Stomach smooth muscle (tissue), 2 donors: ENCODE measurements around the gene ATG14.

Source experiments
- H3K27ac ChIP-seq: one replicate; pipeline ENCODE4 v1.7.0; 2013; ENCODE audit warnings: mild to moderate bottlenecking, low read length, inconsistent platforms
- H3K27me3 ChIP-seq, 2 donors: one replicate each; pipeline ENCODE4 v1.7.0; 2013; ENCODE audit warnings: low read length in 2 of 2; ENCODE audit not compliant: insufficient read depth in 2 of 2, control insufficient read depth in 1 of 2
- H3K36me3 ChIP-seq, 2 donors: one replicate each; pipeline ENCODE4 v1.7.0; 2013; ENCODE audit warnings: low read length in 2 of 2; ENCODE audit not compliant: control insufficient read depth in 2 of 2, insufficient read depth in 2 of 2
- H3K4me1 ChIP-seq: one replicate; pipeline ENCODE4 v1.7.0; 2013; ENCODE audit warnings: low read length; ENCODE audit not compliant: control insufficient read depth, insufficient read depth
- H3K4me3 ChIP-seq, 2 donors: one replicate each; pipeline ENCODE4 v1.7.0; 2013; ENCODE audit warnings: low read length in 2 of 2
- H3K9ac ChIP-seq, 2 donors: one replicate each; pipeline ENCODE4 v1.7.0; 2013; ENCODE audit warnings: low read length in 2 of 2, mild to moderate bottlenecking in 1 of 2
- H3K9me3 ChIP-seq, 2 donors: one replicate each; pipeline ENCODE4 v1.7.0; 2013; ENCODE audit warnings: low read length in 2 of 2; ENCODE audit not compliant: control insufficient read depth in 2 of 2
- donor health status: healthy.
- donor health status: Pancreatic carcinoma.

ATG14 gene

GRCh38 chr14:55339770-55340169 lies 71.9 kb downstream of the ATG14 start:
- no peaks in the 10 kb centered on the region for H3K9me3 ChIP-seq

GRCh38 chr14:55336691-55337090 lies 74.9 kb downstream of the ATG14 start:
- Histone ChIP-seq H3K27ac (no peak overlapping the region), H3K36me3 (no peaks in the 10 kb centered on the region), H3K27me3 (no peaks in the 10 kb centered on the region), H3K9ac (no peak overlapping the region), H3K4me3 (no peak overlapping the region), H3K9me3 (no peaks in the 10 kb centered on the region), H3K4me1 (peaks cover 5% of the 10 kb centered on the region)

More at GRCh38 chr14:55339770-55340169, 71.9 kb downstream of the ATG14 start:
- Histone ChIP-seq H3K27me3 (no peaks in the 10 kb centered on the region), H3K4me3 (no peak overlapping the region), H3K9ac (no peak overlapping the region), H3K27ac (no peak overlapping the region), H3K4me1 (no peaks in the 10 kb centered on the region), H3K36me3 (no peaks in the 10 kb centered on the region)

GRCh38 chr14:55336162-55336561 lies 75.5 kb downstream of the ATG14 start:
- Histone ChIP-seq H3K9me3 (no peaks in the 10 kb centered on the region), H3K9ac (no peak overlapping the region), H3K4me3 (no peak overlapping the region), H3K36me3 (no peaks in the 10 kb centered on the region), H3K4me1 (peaks cover 5% of the 10 kb centered on the region), H3K27me3 (no peaks in the 10 kb centered on the region), H3K27ac (no peak overlapping the region)

GRCh38 chr14:55333711-55334485 lies 77.7 kb downstream of the ATG14 start:
- H3K9ac ChIP-seq: no peak overlapping the region
- no peak overlapping the region for H3K27ac ChIP-seq
- H3K9me3 ChIP-seq: no peaks in the 10 kb centered on the region
- no peaks in the 10 kb centered on the region for H3K27me3 ChIP-seq
- H3K4me1 ChIP-seq: peaks cover 5% of the 10 kb centered on the region
- no peak overlapping the region for H3K4me3 ChIP-seq
- H3K36me3 ChIP-seq: no peaks in the 10 kb centered on the region

- H3K9me3 ChIP-seq: no peaks in the 10 kb centered on the region
- H3K27me3 ChIP-seq: no peaks in the 10 kb centered on the region
- H3K9ac ChIP-seq: no peak overlapping the region
- no peaks in the 10 kb centered on the region for H3K36me3 ChIP-seq
- H3K4me1 ChIP-seq: peaks cover 5% of the 10 kb centered on the region
- no peak overlapping the region for H3K4me3 ChIP-seq
- no peak overlapping the region for H3K27ac ChIP-seq
These were observed 78.7 kb downstream of the ATG14 start for GRCh38 chr14:55332654-55333570.

GRCh38 chr14:55329999-55330710 lies 81.5 kb downstream of the ATG14 start:
- Histone ChIP-seq H3K4me1 (peaks cover 5% of the 10 kb centered on the region), H3K4me3 (no peak overlapping the region), H3K27me3 (no peaks in the 10 kb centered on the region), H3K27ac (no peak overlapping the region), H3K9me3 (no peaks in the 10 kb centered on the region), H3K36me3 (no peaks in the 10 kb centered on the region), H3K9ac (no peak overlapping the region)

GRCh38 chr14:55328317-55328716 lies 83.3 kb downstream of the ATG14 start:
- H3K4me3 ChIP-seq: no peak overlapping the region
- H3K27me3 ChIP-seq: no peaks in the 10 kb centered on the region
- no peaks in the 10 kb centered on the region for H3K4me1 ChIP-seq

GRCh38 chr14:55327179-55327578 lies 84.5 kb downstream of the ATG14 start:
- no peak overlapping the region for H3K27ac ChIP-seq
- H3K4me1 ChIP-seq: no peaks in the 10 kb centered on the region
- H3K27me3 ChIP-seq: no peaks in the 10 kb centered on the region
- H3K4me3 ChIP-seq: no peak overlapping the region
- H3K9ac ChIP-seq: no peak overlapping the region
- no peaks in the 10 kb centered on the region for H3K9me3 ChIP-seq
- no peaks in the 10 kb centered on the region for H3K36me3 ChIP-seq

More at GRCh38 chr14:55328317-55328716, 83.3 kb downstream of the ATG14 start:
- no peak overlapping the region for H3K9ac ChIP-seq
- H3K27ac ChIP-seq: no peak overlapping the region
- H3K36me3 ChIP-seq: no peaks in the 10 kb centered on the region
- H3K9me3 ChIP-seq: no peaks in the 10 kb centered on the region

GRCh38 chr14:55324812-55325211 lies 86.8 kb downstream of the ATG14 start:
- H3K36me3 ChIP-seq: no peaks in the 10 kb centered on the region
- no peak overlapping the region for H3K4me3 ChIP-seq
- no peaks in the 10 kb centered on the region for H3K27me3 ChIP-seq
- H3K9ac ChIP-seq: no peak overlapping the region
- H3K27ac ChIP-seq: no peak overlapping the region
- H3K4me1 ChIP-seq: no peaks in the 10 kb centered on the region
- H3K9me3 ChIP-seq: no peaks in the 10 kb centered on the region

GRCh38 chr14:55323910-55324309 lies 87.7 kb downstream of the ATG14 start:
- H3K9ac ChIP-seq: no peak overlapping the region
- H3K27me3 ChIP-seq: no peaks in the 10 kb centered on the region
- H3K9me3 ChIP-seq: no peaks in the 10 kb centered on the region
- no peaks in the 10 kb centered on the region for H3K4me1 ChIP-seq
- no peaks in the 10 kb centered on the region for H3K36me3 ChIP-seq
- no peak overlapping the region for H3K4me3 ChIP-seq
- H3K27ac ChIP-seq: no peak overlapping the region
